ENCODE results near the gene LUC7L3.
A peak's percentile ranks its signal among the peaks of the same experiment; 100 is the strongest.

The LUC7L3 gene

DNA sequence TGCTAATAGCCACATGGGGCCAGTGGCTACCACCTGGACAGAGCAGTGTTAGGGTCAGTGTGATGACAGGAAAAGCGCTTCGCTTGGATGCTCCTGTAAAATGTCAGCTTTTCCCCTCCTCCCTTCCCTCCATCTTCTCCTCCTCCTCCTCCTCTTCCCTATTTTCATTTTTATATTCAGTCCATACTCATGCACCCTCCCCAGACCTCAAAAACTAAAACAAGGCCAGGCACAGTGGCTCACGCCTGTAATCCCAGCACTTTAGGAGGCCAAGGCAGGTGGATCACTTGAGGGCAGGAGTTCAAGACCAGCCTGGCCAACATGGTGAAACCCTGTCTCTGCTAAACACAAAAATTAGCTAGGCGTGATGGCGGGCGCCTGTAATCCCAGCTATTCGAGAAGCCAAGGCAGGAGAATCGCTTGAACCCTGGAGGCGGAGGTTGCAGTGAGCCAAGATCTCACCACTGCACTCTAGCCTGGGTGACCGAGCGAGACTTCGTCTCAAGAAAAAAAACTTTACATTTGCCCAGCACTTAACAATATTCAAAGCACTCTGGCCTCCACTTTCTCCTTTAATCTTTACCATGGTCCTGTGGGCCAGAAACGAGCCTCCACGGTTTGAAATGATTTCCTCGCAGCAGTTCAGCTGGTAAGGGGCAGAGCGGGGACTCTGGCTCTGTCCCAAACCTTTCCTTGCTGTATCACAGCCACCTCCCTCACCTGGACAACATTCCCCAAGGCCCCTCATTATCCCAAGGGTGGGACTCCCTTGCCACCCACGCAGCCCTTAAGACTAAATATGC is 33.5 kb upstream of the LUC7L3 start:
- no peak for DNase-seq (ENCODE audit: low read depth in 2 of 3, low spot score in 2 of 3)

DNA sequence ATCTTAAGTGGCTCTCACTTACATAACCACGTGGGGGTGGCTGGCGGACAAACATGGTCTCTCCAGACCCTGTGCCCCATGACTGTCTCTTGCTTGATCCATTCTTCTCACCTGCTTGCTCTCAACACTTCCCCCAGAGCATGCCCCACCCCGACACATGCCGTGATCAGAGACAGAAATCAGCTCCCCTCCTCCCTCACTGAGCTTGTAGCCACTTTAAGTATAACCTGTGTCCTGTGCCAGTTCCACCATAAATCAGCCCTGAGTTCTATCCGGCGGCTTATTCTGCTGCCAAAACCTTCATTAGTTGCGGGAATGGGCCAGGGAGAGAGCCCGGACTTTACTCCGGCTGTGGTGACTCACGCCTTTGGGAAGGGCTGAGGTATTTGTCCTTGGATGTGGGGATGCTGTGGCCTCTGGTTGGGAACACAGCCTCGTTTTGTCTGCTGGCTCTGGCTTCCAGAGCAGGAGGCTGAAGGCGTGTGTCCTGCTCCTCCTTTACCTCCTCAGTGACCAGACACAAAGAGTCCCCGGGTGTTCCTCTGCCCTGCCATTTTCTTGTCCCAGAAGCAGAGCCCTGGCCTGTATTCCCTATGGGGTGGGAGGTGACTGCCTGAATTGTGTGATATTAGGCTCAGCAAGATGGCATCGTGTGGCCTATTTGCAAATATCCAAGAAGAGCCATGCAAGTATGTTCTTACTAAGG is 32.8 kb upstream of the LUC7L3 start:
- DNase-seq (ENCODE audit: low read depth in 2 of 3, low spot score in 2 of 3), result no peak

DNA sequence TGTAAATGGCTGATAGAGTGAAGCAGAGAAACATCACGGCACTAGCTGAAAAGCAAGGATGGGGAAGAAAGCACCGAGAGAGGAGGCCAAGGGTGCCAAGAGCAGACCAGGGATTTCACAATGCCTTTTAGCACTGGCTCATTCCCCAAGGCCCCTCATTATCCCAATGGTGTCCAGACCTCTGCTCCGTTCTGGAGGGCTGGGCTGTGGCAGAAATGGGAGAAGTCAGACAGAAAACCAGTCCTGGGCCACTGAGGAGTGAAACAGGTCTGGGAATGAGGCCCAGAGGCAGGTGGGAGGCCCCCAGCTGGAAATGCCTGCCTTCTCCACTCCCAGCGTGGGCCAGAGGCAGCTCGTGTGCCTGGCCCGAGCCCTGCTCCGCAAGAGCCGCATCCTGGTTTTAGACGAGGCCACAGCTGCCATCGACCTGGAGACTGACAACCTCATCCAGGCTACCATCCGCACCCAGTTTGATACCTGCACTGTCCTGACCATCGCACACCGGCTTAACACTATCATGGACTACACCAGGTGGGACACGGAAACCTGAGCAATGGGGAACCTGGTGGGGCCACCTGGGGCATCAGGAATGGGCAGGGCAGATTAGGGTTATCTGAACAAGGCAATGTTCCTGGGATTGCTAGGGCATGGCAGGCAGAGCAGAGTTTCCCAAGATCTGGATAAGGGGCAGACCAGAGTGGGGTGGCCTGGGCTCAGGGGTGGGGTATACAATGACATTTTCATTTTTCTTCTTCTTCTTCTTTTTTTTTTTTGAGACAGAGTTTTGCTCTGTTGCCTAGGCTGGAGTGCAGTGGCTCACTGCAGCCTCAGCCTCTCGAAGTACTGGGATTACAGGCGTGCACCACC is 32.0 kb upstream of the LUC7L3 start:
- DNase-seq (ENCODE audit: low read depth in 2 of 3, low spot score in 2 of 3), result no peak

DNA sequence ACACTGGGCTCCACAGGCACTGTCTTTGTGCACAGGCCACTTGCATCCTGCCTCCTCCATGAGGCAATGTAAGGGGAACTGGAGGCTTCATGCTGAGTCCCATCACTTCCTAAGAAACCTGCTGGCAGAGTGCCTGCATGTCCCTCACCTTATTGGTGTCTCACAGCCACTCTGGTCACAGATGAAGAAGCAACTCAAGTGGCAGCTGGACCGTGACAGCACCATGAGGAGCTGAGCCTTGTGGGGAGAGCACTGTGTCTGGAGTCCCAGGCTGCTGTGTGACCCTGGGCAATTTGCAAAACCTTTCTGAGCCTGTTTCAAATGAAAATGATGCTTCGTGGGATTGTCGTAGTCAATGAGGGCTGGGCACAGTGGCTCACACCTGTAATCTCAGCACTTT is 31.2 kb upstream of the LUC7L3 start:
- DNase-seq (ENCODE audit: low read depth in 2 of 3, low spot score in 2 of 3), result no peak

DNA sequence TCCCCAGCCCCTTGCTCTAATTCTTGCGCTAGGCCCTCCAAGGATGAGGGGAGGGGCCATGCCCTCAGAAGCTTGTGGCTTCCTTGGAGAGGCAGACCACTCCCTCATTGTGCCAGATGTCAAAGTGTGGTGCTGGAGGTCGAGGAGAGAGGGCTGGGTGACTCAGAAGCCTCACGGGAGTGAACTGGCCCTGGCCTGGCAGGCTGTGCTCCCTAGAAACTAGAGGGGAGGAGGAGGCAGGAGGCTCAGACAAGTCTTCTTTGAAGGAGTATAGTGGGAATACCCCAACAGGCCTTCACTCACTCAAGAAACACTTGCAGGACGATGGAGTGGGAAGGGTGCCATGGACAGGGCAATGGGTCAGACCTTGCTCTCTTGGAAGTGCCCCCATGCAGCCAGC is 30.2 kb upstream of the LUC7L3 start:
- no peak for DNase-seq (ENCODE audit: low read depth in 2 of 3, low spot score in 2 of 3)

DNA sequence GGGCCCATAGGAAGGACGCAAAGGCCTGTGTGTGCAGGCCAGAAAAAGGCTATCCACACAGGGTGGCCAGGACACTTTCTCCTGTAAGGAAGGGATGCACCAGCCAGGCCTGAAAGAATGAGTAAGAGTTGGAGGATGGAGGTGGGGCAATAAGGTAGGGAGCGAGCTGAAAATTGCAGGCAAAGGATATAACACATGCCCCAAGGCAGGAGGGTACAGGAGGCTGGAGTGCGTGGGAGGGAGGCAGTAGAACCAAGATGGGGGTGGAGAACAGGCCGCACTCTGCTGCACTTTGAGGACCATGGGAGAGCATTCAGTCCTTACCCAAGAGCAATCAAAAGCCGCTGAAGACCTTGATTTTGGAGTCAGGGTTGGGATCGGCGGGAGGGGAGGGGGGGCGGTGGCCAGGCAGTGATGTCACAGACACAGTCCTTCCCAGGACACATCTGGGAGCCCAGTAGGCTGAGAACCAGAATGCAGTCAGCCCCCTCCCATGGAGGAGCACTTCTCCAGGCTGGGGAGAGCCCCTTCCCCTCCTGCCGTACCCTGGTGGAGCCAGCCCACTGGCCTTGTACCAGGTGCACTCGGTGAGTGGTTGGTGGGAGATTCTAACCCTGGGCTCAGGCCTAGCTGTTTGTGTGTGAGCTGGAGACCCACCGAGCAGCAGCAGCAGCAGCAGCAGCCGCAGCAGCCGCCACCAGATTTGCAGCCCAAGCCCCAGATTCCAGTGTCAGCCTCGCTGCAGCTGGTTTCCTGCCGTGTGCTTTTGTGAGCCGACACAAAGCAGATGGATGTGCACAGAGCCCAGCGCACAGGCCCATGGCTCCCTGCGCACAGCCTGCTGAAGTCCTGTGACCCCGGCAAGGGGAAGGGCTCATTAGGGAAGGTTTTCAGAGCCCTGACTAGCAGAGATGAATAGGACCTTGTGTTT is 29.2 kb upstream of the LUC7L3 start:
- DNase-seq (ENCODE audit: low read depth in 2 of 3, low spot score in 2 of 3), result no peak

DNA sequence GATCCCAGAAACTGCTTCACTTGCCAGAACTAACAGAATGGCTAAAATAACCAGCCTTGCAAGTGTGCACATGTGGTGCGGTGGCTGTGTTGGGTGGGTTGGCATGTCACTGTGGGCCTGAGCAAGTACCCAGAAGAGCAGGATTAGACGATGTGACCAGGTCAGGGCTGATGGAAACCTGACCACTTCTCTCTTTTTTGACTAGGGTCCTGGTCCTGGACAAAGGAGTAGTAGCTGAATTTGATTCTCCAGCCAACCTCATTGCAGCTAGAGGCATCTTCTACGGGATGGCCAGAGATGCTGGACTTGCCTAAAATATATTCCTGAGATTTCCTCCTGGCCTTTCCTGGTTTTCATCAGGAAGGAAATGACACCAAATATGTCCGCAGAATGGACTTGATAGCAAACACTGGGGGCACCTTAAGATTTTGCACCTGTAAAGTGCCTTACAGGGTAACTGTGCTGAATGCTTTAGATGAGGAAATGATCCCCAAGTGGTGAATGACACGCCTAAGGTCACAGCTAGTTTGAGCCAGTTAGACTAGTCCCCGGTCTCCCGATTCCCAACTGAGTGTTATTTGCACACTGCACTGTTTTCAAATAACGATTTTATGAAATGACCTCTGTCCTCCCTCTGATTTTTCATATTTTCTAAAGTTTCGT is 28.4 kb upstream of the LUC7L3 start:
- no peak for DNase-seq (ENCODE audit: low read depth in 2 of 3, low spot score in 2 of 3)

DNA sequence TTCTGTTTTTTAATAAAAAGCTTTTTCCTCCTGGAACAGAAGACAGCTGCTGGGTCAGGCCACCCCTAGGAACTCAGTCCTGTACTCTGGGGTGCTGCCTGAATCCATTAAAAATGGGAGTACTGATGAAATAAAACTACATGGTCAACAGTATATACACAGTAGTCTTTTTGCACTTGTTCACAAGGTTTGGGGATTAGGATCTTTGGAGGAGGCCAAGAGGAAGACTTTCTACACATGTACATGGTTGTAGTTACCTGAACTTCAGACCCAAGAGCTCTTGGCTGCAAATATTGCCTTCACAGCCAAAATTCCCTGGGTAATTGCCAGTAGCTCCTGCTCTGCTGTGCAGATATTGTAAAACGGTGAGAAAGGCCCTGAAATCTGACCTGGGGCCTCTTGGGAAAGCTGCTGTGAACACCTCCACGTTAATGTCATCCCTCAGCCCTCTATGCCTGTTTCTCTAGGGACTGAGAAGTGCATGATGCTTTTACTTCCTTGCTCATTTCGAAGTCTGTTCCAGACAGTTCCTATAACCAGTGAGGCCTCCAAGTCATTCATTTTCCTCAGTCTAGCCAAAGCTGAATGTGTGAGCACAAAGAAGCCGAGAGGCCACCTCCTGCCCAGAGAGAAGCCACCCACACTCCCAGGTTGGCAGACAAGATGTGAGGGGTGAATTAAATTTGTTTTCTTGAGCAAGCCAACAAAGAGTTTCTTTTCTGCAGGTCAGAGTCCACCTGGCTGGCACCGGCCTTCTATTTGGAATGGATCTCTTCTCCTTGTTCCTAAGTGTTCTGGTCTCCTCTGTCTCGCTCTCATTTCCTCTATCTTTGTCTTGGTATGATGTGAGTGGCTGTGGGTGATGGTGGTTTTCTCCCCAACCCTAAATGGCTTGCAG is 27.6 kb upstream of the LUC7L3 start:
- DNase-seq (ENCODE audit: low read depth in 2 of 3, low spot score in 2 of 3), result no peak

DNA sequence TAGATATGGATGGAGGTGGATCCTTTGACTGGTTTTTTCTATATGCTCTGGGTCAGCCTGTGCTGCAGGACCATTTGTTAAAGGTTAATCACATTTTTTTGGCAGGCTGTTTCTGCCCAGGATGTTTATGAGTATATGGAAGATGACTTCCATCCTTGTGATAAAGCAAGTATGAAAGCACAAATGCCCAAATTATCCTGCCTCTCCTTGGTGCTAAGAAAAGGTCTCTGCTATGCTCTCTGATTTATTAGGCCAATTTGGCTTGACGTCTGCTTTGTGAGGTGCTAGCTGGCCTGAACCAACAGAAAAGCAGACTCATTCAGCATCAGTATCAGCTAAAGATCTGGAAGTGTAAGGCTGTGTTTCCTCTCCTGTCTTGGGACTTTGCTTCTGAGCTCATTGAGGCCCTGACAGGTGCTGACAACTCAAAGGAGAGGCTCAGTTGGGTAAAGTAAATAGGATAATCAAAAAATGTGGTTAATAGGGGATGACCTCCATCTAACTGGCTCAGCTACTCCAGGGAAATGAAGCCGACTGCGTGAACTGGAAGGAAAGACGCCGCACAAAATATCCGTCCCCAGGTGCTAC is 26.9 kb upstream of the LUC7L3 start:
- DNase-seq (ENCODE audit: low read depth in 2 of 3, low spot score in 2 of 3), result no peak

DNA sequence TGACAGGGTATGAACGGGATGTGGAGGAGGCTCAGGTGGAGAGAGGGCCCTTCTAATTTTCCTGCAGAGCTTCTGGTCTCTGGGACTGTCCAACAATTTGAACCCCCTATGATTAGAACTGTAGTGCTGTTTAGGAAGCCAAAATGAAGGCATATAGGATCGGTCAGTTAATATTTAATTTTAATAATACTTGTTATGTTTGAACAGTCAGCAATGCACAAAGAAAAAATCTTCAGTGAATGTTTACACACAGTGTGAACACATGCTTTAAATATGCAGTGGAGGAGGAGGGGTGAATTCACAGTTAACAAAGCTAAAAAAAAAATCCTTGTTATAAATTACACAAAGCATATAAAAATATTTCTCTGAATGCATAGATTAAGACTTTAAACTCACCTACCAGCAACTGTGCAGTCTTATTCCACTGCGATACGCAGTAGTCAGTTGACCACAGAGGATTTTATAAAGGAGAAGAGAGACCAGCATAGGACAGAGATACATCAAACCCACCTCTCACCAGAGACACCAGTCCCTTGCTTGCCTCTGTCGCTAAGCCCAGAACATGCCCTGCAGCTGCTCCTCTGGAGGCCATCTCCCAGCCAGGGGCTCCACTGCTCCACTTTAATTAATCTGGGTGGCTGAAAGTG is 26.2 kb upstream of the LUC7L3 start:
- DNase-seq (ENCODE audit: low read depth in 2 of 3, low spot score in 2 of 3), result no peak

DNA sequence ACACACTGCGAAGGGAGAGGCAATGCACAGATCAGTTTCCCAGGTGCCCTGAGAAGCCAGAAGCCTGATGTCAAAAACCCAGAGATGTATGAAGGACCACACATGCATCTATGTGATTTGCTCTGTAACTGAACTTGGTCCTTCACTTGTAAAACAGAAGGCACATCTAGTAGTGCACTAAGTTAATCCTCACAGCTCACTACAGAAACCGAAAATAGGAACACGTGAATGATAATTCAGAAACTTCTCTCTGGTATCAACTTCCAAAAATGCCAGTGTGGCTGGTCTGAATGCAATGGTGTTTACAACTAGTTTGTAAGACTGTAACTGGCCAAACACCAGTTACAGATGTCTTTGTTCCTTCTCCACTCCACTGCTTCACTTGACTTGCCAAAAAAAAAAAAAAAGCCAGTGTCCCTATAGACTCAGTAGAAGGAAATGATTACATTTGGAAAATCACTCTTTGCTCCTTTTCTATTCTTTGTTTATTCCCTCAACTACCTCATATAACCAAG is 23.0 kb upstream of the LUC7L3 start:
- DNase-seq (ENCODE audit: low read depth in 2 of 3, low spot score in 2 of 3), result no peak

DNA sequence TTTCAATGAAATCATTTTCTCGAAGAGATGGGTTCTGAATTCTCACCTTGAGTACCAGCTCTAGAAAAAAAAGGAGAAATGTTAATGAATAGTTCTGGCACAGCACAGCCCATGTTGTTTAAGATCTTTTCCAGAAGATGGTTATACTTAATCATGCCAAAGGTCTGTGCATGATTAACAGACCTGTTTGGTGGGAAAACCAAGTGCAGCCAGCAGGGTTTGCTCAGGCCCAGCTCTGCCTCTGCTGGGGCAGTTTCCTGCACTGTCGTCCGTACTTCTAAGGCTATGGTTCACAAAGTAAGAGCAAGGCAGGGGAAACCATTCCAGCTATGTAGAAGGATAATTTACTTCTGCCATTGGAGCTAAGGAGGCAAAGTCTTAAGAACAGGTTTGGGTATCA is 22.3 kb upstream of the LUC7L3 start:
- no peak for DNase-seq (ENCODE audit: low read depth in 2 of 3, low spot score in 2 of 3)

DNA sequence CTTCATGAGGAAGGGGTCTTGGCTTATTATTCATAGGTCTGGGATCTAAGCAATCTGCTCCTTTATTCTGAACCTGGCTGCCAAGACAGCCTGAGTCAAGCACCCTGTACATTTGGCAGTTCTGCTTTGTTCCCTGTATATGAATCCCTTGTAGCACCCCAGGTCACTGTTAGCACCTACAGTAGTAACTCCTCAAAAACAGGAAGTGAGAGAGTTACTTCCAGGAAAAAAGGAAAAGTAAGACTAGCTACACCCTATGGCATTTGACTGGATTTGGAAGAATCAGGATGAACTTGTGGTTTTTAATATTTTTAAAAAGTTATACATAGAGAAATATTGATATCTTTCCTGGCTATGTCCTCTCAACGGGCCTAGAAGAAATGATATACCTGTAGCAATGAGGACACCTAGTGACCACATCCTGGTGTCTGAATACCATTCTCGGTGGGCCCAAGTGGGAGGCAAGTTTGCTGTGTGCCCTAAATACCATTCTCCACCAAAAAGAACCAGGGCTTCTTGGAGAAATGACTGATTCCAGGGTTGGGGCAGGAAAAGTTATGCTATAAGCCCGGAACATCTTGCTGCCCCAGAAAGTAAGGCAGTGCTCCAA is 21.6 kb upstream of the LUC7L3 start:
- DNase-seq (ENCODE audit: low read depth in 2 of 3, low spot score in 2 of 3), result no peak

DNA sequence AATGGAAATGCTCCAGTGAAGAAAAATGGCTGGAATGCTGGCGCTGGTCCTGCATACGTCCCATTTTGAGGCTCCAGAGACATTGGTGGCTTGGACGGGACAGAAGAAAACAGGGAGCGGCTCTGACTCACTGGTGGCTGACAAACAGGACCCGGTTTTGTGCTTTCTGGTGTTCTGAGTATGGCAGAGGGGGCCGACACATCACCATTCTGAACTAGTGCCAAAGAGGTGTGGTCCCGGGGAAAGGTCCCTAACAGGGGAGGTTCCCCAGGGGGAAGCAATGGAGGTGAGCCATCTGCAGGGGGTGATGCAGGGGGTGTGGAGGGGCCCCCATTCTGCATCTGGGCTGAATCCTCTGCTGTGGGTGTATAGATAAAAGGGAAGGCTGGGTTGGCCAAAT is 20.0 kb upstream of the LUC7L3 start:
- DNase-seq (ENCODE audit: low read depth in 2 of 3, low spot score in 2 of 3), result no peak

DNA sequence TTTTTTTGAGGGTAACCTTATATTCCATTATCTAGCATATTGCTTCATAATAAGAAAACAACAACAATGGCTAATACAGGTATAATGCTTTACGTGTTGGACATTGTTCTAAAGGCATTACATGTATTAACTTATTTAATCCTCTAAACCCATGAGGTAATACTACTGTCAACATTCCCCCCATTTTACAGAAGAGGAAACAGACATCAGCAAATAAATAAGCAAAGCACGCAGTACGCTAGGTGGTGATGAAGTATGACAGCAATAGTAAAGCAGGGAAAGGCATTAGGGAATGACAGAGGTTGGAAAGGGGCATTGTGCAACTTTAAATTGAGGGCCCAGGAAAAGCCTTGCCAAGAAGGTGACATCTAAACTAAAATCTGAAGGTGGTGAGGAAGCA is 16.2 kb upstream of the LUC7L3 start:
- no peak for DNase-seq (ENCODE audit: low read depth in 2 of 3, low spot score in 2 of 3)

DNA sequence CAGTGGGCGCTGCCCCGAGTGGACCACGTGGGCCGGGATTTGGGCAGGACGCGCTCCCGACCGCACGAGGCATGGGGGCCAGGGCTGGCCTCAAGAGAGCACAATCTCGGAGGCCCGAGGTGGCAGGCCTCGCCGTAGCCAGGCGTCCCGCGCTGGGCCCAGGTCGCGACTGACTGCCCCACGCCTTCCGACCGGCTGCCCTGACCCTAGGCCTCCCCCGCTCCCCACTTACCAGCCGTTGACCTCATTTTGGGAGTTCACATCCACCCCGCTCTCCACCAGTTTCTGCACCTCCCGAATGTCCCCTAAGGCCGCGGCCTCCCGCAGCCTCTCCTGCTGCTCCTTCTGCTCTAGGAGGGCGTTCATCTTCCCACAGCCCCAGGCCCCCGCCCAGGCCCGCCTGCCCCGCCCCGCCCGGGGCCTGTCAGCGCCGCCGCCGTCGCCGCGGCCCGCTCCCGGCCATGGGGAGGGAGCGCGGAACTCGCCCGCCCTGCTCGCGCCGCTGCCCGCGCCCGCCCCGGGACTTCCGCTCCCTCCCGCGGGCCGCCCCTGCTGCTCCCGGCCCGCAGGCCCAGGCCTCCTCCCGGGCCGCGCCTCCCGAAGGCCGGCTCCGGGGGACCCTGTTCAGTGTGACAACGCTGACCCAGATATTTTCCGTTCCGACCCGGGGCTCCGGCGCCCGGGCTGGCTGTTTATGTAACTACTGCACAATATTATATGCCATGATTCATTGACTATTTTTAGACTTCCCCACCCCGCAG is 11.9 kb upstream of the LUC7L3 start, which contains the start of gene ANKRD40:
Gene ANKRD40 (minus strand): TSS at position 626 of the 761 bp plus-strand sequence. CDS start 260 bp downstream, at position 366.
- peak; percentile 75 to 89 (median 83) for DNase-seq (ENCODE audit: low read depth in 2 of 3, low spot score in 2 of 3)
